Mesenteric fat pad (tissue), 1 donor: ENCODE measurements around the gene QPRT. TPM values are rescaled to one million over a fixed set of nuclear protein-coding genes. Genes with fewer than 3 reads are reported as not detected.
"Not testable (repeated sequence)": the region's sequence is repeated elsewhere in the genome, so short reads cannot be mapped to it uniquely, and the experiment has no call there.

ENCODE experiments used
- DNase-seq: peaks from one replicate; pipeline ENCODE4 v3.0.0-alpha.2; 2020; ENCODE audit warnings: low spot score
- total RNA-seq: library from RNA; stranded (reverse); fragmentation: NEBNext Ultra II Directional; extraction: Animal tissue kit (Norgen Biotek cat#: 25700); gene quantifications from one replicate; pipeline ENCODE4 v1.2.1, GENCODE V29; 2021
- donor health status: DM: yes; HTN: yes; CAD: no.

Gene QPRT
- total RNA-seq, 1 donor from 2014 or later = 3.4 TPM

DNA sequence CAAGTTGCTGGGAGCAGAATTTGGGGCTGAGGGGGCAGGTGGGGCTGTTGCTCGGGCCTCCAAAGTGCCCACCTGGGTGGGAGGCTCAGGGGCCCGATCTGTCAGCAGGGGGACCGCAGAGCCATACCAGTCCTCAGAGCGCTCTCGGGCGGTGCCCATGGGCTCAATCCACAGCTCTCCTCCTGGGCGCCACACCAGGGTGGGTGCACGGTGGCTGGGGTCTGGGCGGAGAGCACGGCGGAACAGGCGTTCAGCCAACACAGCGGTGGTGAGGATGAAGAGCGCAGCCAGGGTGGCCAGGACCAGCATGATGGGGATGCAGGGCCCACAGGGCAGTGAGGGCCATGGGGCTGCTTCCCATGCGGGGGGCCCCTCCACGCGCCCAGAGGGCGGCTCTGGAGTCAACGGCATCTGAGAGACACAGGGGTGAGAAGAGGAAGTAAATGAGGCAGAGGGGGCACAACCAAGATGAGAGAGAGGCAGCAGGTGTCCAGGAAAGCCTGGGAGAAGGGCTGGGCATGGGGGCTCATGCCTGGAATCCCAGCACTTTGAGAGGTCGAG, 65.6 kb downstream of the QPRT start:
- no peak for DNase-seq

GRCh38 chr16:29745121-29745852, 66.3 kb downstream of the QPRT start:
- no peak for DNase-seq

- peak; percentile 92 for DNase-seq
These were observed 66.9 kb downstream of the QPRT start, which contains the start of gene C16orf54 for GRCh38 chr16:29745853-29746345. Gene C16orf54 (minus strand): TSS chr16:29745990. CDS start chr16:29744951, 1,039 bp downstream.

GRCh38 chr16:29746518-29746917, 67.5 kb downstream of the QPRT start:
- DNase-seq = not testable (repeated sequence)

Other genes with a start within 250 kb of the QPRT start
- 8.8 TPM for gene BOLA2, start 224.8 kb upstream of the QPRT start, total RNA-seq
- gene SLX1B, start 224.6 kb upstream of the QPRT start, total RNA-seq = 32.5 TPM
- 11.6 TPM for gene SULT1A4, start 219.3 kb upstream of the QPRT start, total RNA-seq
- 60.0 TPM for gene NPIPB12, start 172.8 kb upstream of the QPRT start, total RNA-seq
- gene SPN, start 15.9 kb upstream of the QPRT start, total RNA-seq = 2.9 TPM
- 5.2 TPM for gene C16orf54, start 66.8 kb downstream of the QPRT start, total RNA-seq
- gene ZG16, start 99.1 kb downstream of the QPRT start, total RNA-seq = not detected
- gene KIF22, start 111.6 kb downstream of the QPRT start, total RNA-seq = 4.8 TPM
- gene MAZ, start 127.3 kb downstream of the QPRT start, total RNA-seq = 135 TPM
- gene PRRT2, start 133.0 kb downstream of the QPRT start, total RNA-seq = 1.5 TPM
- 11.1 TPM for gene PAGR1, start 137.0 kb downstream of the QPRT start, total RNA-seq
- 150 TPM for gene MVP, start 141.3 kb downstream of the QPRT start, total RNA-seq
- 117 TPM for gene CDIPT, start 184.0 kb downstream of the QPRT start, total RNA-seq
- gene SEZ6L2, start 220.4 kb downstream of the QPRT start, total RNA-seq = 1.1 TPM
- 0.67 TPM for gene ASPHD1, start 221.3 kb downstream of the QPRT start, total RNA-seq
- gene KCTD13, start 247.0 kb downstream of the QPRT start, total RNA-seq = 15.7 TPM